Dedifferentiated amniotic fluid mesenchymal stem cell (primary cell): ENCODE data around the gene SPTY2D1.
"Not testable (repeated sequence)": the region's sequence is repeated elsewhere in the genome, so short reads cannot be mapped to it uniquely, and the experiment has no call there.

Experiments used
- DNase-seq: peaks from one replicate; pipeline ENCODE4 v3.0.0-alpha.2; 2016; ENCODE audit errors: extremely low spot score

Gene SPTY2D1

GRCh38 chr11:18618342-18619025, 15.7 kb downstream of the SPTY2D1 start:
- DNase-seq, result peak; percentile 68

GRCh38 chr11:18617688-18618341, 16.3 kb downstream of the SPTY2D1 start:
- DNase-seq, result peak; percentile 18

- DNase-seq, result no peak
Observed at GRCh38 chr11:18615628-18616392, 18.3 kb downstream of the SPTY2D1 start.

- no peak for DNase-seq
Observed at GRCh38 chr11:18614667-18615066, 19.5 kb downstream of the SPTY2D1 start.

GRCh38 chr11:18612394-18612793, 21.7 kb downstream of the SPTY2D1 start:
- DNase-seq, result no peak

GRCh38 chr11:18611196-18611595, 22.9 kb downstream of the SPTY2D1 start:
- DNase-seq, result no peak

GRCh38 chr11:18608376-18608775, 25.8 kb downstream of the SPTY2D1 start:
- DNase-seq, result no peak

- DNase-seq, result no peak
Observed at GRCh38 chr11:18600915-18601569, 33.1 kb downstream of the SPTY2D1 start.

- DNase-seq, result no peak
Observed at GRCh38 chr11:18599739-18600230, 34.4 kb downstream of the SPTY2D1 start, which contains the start of gene MISFA. TSS of gene MISFA (plus strand) at chr11:18599789. CDS start at chr11:18599929, 140 bp downstream.

- DNase-seq, result no peak
Observed at GRCh38 chr11:18594999-18595749, 39.0 kb downstream of the SPTY2D1 start.

GRCh38 chr11:18594088-18594487, 40.1 kb downstream of the SPTY2D1 start:
- DNase-seq, result not testable (repeated sequence)

- DNase-seq, result no peak
Observed at GRCh38 chr11:18590571-18590970, 43.6 kb downstream of the SPTY2D1 start.

- peak; percentile 89 for DNase-seq
Observed at GRCh38 chr11:18588297-18589252, 45.6 kb downstream of the SPTY2D1 start, which contains the start of gene UEVLD. TSS of gene UEVLD (minus strand) at chr11:18588734. CDS start at chr11:18588654, 80 bp downstream.

GRCh38 chr11:18581825-18582224, 52.3 kb downstream of the SPTY2D1 start:
- no peak for DNase-seq

GRCh38 chr11:18580113-18580766, 53.9 kb downstream of the SPTY2D1 start:
- no peak for DNase-seq

- DNase-seq, result no peak
Observed at GRCh38 chr11:18578975-18579598, 55.1 kb downstream of the SPTY2D1 start.

- no peak for DNase-seq
Observed at GRCh38 chr11:18575361-18575760, 58.8 kb downstream of the SPTY2D1 start.

- DNase-seq, result no peak
Observed at GRCh38 chr11:18567081-18567480, 67.1 kb downstream of the SPTY2D1 start.

GRCh38 chr11:18566406-18566805, 67.7 kb downstream of the SPTY2D1 start:
- DNase-seq, result no peak
